ENCODE data around the gene TNRC6B. TPM values are rescaled to one million over a fixed set of nuclear protein-coding genes. Genes with fewer than 3 reads are reported as not detected.

Gene TNRC6B
- total RNA-seq, 4 donors from 2014 or later, result 34.5 to 57.0 (median 45.4) TPM

- intact Hi-C loops (cut with DNase I), result no loop called here
- Histone ChIP-seq H3K36me3 (peaks cover 0 to 5% (median under 1%) of the 10 kb centered on the region in 4 donors), H3K4me1 (peaks cover 18 to 67% (median 45%) of the 10 kb centered on the region in 4 donors), H3K9me3 (no peaks in the 10 kb centered on the region), H3K27me3 (no peaks in the 10 kb centered on the region), H3K4me3 (no peak overlapping the region), H3K27ac (replicated peaks in 1 of 4) (no peak overlapping the region)
- DNase-seq (ENCODE audit: extremely low spot score), result no peak
- TF ChIP-seq EP300 (IDR thresholded peaks at IDR 0.05) (no peak), CTCF (IDR thresholded peaks at IDR 0.05) (no peak), POLR2AphosphoS5 (IDR thresholded peaks at IDR 0.05) (no peak), POLR2A (IDR thresholded peaks at IDR 0.05; ENCODE audit: low read depth) (no peak)
These were observed 48.9 kb downstream of the TNRC6B start for GRCh38 chr22:40226620-40227019.

GRCh38 chr22:40231618-40232313 lies 54.0 kb downstream of the TNRC6B start:
- Histone ChIP-seq H3K27me3 (no peaks in the 10 kb centered on the region), H3K27ac (replicated peaks in 1 of 4) (no peak overlapping the region), H3K36me3 (peaks cover 0 to 28% (median 5%) of the 10 kb centered on the region in 4 donors), H3K9me3 (no peaks in the 10 kb centered on the region), H3K4me3 (no peak overlapping the region), H3K4me1 (peaks cover 28 to 62% (median 30%) of the 10 kb centered on the region in 4 donors)
- 92% methylated on average over 6 of the region's 6 CpGs for WGBS
- intact Hi-C loops (cut with DNase I), result no loop called here
- no peak for DNase-seq (ENCODE audit: extremely low spot score)
- no peak for TF ChIP-seq POLR2A (IDR thresholded peaks at IDR 0.05; ENCODE audit: low read depth)
- TF ChIP-seq POLR2AphosphoS5 (IDR thresholded peaks at IDR 0.05), result no peak
- TF ChIP-seq EP300 (IDR thresholded peaks at IDR 0.05), result no peak
- no peak for TF ChIP-seq CTCF (IDR thresholded peaks at IDR 0.05)

- Histone ChIP-seq H3K27ac (replicated peaks in 1 of 4) (no peak overlapping the region), H3K4me1 (peaks cover 30 to 67% (median 35%) of the 10 kb centered on the region in 4 donors), H3K9me3 (no peaks in the 10 kb centered on the region), H3K4me3 (no peak overlapping the region), H3K27me3 (no peaks in the 10 kb centered on the region), H3K36me3 (peaks cover 0 to 28% (median 5%) of the 10 kb centered on the region in 4 donors)
- TF ChIP-seq CTCF (IDR thresholded peaks at IDR 0.05) (no peak), POLR2AphosphoS5 (IDR thresholded peaks at IDR 0.05) (no peak), POLR2A (IDR thresholded peaks at IDR 0.05; ENCODE audit: low read depth) (no peak), EP300 (IDR thresholded peaks at IDR 0.05) (no peak)
- DNase-seq (ENCODE audit: extremely low spot score), result no peak
- intact Hi-C loops (cut with DNase I), result no loop called here
- 93% methylated on average over 15 of the region's 15 CpGs for WGBS
These were observed 54.9 kb downstream of the TNRC6B start for GRCh38 chr22:40232624-40233023.

GRCh38 chr22:40233886-40234285 lies 56.2 kb downstream of the TNRC6B start:
- Histone ChIP-seq H3K27me3 (no peaks in the 10 kb centered on the region), H3K9me3 (no peaks in the 10 kb centered on the region), H3K27ac (replicated peaks in 1 of 4) (no peak overlapping the region), H3K4me1 (peaks cover 32 to 67% (median 47%) of the 10 kb centered on the region in 4 donors), H3K36me3 (peaks cover 0 to 28% (median 5%) of the 10 kb centered on the region in 4 donors), H3K4me3 (no peak overlapping the region)
- WGBS, result 97% methylated on average over 8 of the region's 8 CpGs
- TF ChIP-seq CTCF (IDR thresholded peaks at IDR 0.05) (no peak), POLR2AphosphoS5 (IDR thresholded peaks at IDR 0.05) (no peak), POLR2A (IDR thresholded peaks at IDR 0.05; ENCODE audit: low read depth) (no peak), EP300 (IDR thresholded peaks at IDR 0.05) (no peak)
- DNase-seq (ENCODE audit: extremely low spot score), result no peak
- intact Hi-C loops (cut with DNase I), result no loop called here
